HG02678 (cell line): Measurements from ENCODE around the gene TECTA.
"Not testable (repeated sequence)": the region's sequence is repeated elsewhere in the genome, so short reads cannot be mapped to it uniquely, and the experiment has no call there.

Experiments
- ATAC-seq: cut with Tn5 transposase; IDR thresholded peaks from one replicate; pipeline ENCODE4 v1.9.1; 2021; ENCODE audit warnings: mild to moderate bottlenecking, moderate library complexity; ENCODE audit not compliant: unreplicated experiment

Gene TECTA

GRCh38 chr11:121228851-121229250 lies 127.8 kb downstream of the TECTA start:
- ATAC-seq = no peak

- no peak for ATAC-seq
These were observed 128.6 kb downstream of the TECTA start for GRCh38 chr11:121229495-121230215.

- ATAC-seq = no peak
These were observed 130.7 kb downstream of the TECTA start for GRCh38 chr11:121231576-121232278.

- ATAC-seq = no peak
These were observed 134.0 kb downstream of the TECTA start for GRCh38 chr11:121235057-121235456.

- ATAC-seq = peak; percentile 74
These were observed 135.3 kb downstream of the TECTA start for GRCh38 chr11:121236115-121237001.

GRCh38 chr11:121237247-121237646 lies 136.2 kb downstream of the TECTA start:
- not testable (repeated sequence) for ATAC-seq

GRCh38 chr11:121237686-121238658 lies 136.9 kb downstream of the TECTA start:
- ATAC-seq = no peak

GRCh38 chr11:121238956-121239355 lies 137.9 kb downstream of the TECTA start:
- ATAC-seq = no peak

- ATAC-seq = not testable (repeated sequence)
These were observed 139.0 kb downstream of the TECTA start for GRCh38 chr11:121240001-121240400.

GRCh38 chr11:121240650-121241303 lies 139.7 kb downstream of the TECTA start:
- ATAC-seq = no peak
